Right ventricle myocardium superior (tissue), 1 donor: ENCODE results near the gene CALN1. TPM values are rescaled to one million over a fixed set of nuclear protein-coding genes. Genes with fewer than 3 reads are reported as not detected.

Experiments used
- ATAC-seq: fragments of 200-7000 bp; cut with Tn5 transposase; one replicate; pipeline ENCODE4 v1.9.1; 2020; ENCODE audit warnings: mild to moderate bottlenecking; ENCODE audit not compliant: poor library complexity
- DNase-seq: peaks from one replicate; pipeline ENCODE4 v3.0.0-alpha.2; 2020
- intact Hi-C: fragments of 100-400 bp; cut with DNase I; formaldehyde crosslinking; loops from one replicate; pipeline ENCODE4 v1.11.2; 2022
- total RNA-seq: library from RNA; stranded (reverse); fragmentation: NEBNext Ultra II Directional; extraction: Animal tissue kit (Norgen Biotek cat#: 25700); gene quantifications from one replicate; pipeline ENCODE4 v1.2.1, GENCODE V29; 2021
- donor health status: DM: no; HTN: yes; CAD: no; lungs with severe emphysema.

CALN1 gene
- total RNA-seq, 1 donor from 2014 or later = not detected

GRCh38 chr7:72152161-72153131 lies 259.7 kb downstream of the CALN1 start:
- intact Hi-C loops = no loop called here
- ATAC-seq (no peak), DNase-seq (no peak)

DNA sequence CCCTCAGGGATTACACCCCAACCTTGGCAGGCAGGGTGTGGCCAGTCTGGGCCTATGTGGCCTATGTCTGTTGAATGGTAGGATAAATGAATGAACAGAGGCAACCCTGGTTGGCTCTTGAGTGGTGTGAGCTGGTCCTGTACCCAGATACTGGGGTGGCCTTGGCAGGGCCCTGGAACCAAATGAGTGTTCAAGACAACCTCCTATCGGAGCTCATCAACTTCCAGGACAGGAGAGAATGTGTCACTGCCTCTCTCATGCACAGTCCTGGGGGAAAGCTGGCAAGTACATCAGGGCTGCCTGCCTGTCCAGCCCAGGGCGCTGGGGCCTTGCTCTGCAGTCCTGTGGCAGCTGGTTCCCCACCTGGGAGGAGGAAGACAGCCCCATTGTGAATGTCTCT lies 271.6 kb downstream of the CALN1 start:
- ATAC-seq = no peak
- DNase-seq = no peak
- intact Hi-C loops = no loop called here

DNA sequence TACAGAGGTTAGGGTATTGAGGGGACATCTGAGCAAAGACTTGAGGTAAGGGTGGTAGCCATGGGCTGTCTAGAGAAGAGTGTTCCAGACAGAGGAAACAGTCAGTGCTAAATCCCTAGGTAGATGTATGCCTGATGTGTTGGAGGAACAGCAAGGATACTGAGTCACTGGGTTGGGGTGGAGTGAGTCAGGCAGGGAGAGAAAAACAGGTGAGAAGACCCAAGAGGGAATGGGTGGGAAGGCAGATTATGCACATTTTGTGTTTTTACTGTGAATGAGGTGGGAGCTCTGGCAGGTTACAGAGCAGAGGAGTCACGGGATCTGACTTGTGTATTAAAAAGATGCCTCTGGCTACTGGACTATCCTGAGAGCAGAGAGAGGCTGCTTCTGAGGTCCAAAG lies 285.0 kb downstream of the CALN1 start:
- intact Hi-C loops = no loop called here
- ATAC-seq (no peak), DNase-seq (no peak)

DNA sequence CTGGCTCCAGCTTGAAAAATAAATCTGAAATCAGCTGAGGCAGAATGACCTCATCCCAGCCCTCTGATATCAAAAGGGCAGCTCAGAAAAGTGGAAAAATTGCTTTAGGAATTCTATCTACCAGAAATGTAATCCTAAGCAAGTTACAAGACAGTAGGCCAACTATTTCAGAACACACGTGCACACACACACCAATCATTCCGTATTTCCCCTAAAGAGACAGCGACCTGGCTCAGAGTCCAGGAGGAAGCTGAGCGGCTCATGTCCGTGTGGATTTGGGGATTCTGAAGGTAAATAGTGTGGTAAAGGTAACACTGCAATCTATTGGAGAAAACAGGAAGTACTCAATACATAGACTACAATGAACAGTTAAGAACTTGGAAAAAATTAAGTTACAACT lies 288.2 kb downstream of the CALN1 start:
- no peak for ATAC-seq
- DNase-seq = no peak
- intact Hi-C loops = no loop called here

- intact Hi-C loops = no loop called here
- no peak for DNase-seq
- no peak for ATAC-seq
These were observed 293.8 kb downstream of the CALN1 start for GRCh38 chr7:72118366-72118765.

DNA sequence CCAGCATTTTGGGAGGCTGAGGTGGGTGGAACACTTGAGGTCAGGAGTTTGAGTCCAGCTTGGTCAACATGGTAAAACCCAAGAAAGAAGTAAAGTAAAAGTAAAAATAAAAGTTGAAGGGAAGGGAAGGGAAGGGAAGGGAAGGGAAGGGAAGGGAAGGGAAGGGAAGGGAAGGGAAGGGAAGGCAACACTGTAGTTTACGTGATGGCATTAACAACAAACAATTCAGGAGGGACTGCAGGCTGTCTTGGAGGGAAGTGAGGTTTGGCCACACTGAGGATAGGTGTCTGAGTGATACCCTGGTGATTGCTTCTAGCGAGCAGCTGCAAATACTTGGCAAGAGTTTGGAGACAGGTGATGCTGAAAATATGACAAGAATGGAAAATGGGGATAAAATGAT lies 298.0 kb downstream of the CALN1 start:
- no peak for DNase-seq
- no peak for ATAC-seq
- intact Hi-C loops = no loop called here

- intact Hi-C loops = no loop called here
- DNase-seq (no peak), ATAC-seq (no peak)
These were observed 299.1 kb downstream of the CALN1 start for GRCh38 chr7:72112992-72113391.

DNA sequence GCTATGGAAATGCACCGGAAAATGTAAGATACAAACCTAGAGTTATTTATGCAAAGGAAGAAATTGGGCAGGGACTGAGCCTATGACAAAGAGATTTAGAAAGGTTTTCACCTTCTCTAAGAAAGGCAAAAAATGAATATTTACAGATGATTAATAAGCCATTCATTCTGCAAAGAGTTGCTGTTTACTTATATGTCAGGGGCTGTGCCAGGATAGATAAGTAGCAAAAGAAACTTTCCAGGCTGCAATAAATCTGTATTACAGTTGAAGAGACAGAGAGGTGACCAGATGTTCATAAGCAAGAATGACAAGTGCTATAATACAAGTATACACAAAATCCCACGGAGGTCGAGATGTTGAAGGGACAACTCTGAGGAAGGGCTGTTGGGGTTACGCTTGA lies 299.6 kb downstream of the CALN1 start:
- intact Hi-C loops = no loop called here
- DNase-seq = no peak
- no peak for ATAC-seq

- no peak for DNase-seq
- intact Hi-C loops = no loop called here
- no peak for ATAC-seq
These were observed 301.1 kb downstream of the CALN1 start for GRCh38 chr7:72111086-72111485.

DNA sequence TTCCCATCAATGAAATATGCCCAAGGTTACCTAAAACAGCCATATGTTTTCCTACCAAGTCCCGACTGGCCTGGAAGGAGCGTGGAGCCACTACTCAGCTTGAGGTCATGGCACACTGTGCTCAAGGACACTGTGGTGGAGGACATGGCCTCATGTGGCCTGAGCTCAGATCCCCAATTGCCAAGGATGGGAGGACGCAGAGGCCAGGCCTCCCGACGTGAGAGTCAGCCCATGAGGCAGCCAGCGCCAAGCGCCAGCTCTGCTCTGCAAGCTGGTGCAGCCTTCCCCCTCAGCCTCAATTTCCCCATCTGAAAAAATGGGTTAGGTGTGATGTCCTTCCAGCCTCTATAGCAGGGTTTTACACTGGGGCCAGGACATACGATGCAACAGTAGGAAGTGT lies 302.6 kb downstream of the CALN1 start:
- ATAC-seq (no peak), DNase-seq (no peak)
- intact Hi-C loops = no loop called here

GRCh38 chr7:72106405-72106804 lies 305.7 kb downstream of the CALN1 start:
- ATAC-seq (no peak), DNase-seq (no peak)

DNA sequence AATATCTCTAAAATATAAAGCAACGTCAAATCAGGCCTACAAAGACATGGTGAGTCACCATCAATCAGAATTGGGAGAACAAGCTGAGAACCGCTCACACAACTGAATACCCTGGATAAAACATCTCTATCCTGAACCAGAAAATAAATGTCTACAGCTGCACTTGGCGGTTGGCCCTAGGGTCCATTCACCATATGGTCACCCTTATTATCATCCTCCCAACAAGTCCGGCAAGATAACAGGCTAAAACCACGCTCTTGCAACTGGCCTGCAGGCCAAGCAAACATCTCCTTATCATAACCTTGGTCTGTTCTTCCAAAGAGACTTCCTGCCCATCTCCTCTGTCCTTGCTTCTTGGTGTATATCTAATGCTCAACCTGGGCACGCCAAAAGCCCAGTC lies 310.7 kb downstream of the CALN1 start:
- DNase-seq (no peak), ATAC-seq (no peak)
- intact Hi-C loops = no loop called here

More at GRCh38 chr7:72106405-72106804, 305.7 kb downstream of the CALN1 start:
- intact Hi-C loops = no loop called here

DNA sequence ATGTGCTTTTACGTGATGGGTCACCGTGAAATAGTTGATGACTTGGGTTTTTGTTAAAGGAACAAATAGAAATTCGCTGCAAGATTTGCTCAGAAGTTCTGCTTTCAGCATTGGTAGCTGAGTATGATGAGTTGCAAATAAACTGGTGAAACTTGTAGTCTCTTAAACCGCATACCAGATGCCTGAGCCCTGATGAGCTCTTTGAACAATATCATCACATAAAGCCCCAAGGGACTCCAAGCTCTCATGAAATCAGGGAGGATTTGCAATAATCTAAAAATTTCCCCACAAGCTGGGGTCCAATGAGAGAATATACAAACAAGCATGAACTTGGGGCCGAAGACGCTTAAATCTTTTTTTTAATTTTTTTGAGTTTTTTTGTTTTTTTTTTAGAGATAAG lies 312.4 kb downstream of the CALN1 start:
- ATAC-seq (no peak), DNase-seq (no peak)
- intact Hi-C loops = no loop called here

DNA sequence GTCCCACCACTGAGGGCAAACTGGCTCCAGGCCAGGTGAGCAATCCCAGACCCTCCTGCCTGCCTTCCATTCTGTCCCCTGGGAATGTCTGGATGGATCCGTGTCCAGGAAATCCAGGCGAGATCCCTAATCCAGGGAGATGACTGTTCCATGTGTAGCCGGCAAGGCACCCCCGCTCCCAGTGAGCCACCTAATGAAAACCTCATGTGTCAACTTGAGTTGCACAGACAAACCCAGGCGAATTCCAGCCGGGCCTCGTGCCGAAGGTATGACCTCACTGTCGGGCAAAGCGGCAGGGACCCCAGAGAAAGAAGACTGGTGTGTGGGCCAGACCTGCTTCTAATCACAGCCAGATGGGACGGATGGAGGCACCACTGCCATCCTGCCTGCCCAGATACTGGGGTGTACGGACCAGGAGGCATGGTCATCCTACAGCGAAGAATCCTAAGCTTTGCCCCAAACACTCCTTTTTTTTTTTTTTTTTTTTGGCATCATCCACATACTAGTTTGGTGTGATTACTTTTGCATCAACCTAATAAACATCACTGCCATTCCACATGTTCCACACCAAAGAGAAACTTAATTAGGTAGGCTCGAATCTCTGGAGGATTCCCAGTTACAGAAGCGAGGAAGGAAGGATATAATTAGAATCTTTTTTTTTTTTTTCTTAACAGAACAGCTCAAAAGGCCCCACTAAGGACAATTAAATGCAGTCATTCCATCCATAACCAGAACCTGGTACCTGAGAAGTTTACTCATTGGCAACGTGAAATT lies 313.1 kb downstream of the CALN1 start:
- ATAC-seq (no peak), DNase-seq (no peak)
- intact Hi-C loops = no loop called here

DNA sequence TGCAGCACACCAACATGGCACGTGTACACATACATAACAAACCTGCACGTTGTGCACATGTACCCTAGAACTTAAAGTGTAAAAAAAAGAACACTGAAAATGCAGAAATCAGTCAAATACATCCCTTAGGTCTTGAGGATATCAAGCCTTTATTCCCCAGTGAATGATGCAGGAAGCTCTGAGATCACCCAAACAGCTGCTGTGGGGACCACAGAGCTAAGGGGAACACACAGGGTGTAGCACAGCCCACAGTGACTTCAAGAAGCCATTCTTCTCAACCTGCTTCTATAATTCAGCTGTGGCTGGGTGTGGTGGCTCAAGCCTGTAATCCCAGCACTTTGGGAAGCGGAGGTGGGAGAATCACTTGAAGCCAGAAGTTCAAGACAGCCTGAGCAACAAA lies 314.9 kb downstream of the CALN1 start:
- no peak for DNase-seq
- intact Hi-C loops = no loop called here
- ATAC-seq = no peak

GRCh38 chr7:72092769-72093168 lies 319.4 kb downstream of the CALN1 start:
- intact Hi-C loops = no loop called here
- ATAC-seq (no peak), DNase-seq (no peak)

DNA sequence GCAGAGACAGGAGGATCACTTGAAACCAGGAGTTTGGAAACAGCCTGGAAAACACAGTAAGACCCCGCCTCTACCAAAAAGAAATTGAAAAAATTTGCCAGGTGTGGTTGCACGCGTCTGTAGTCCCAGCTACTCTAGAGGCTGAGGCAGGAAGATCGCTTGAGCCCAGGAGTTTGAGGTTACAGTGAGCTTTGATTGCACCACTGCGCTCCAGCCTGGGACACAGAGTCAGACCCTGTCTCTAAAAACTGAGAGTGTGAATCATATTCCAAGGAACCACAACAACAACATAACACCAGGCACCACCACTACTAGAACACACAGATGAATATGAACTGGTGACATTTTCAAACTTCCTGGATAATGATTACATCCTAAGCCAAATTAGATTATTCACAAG lies 324.2 kb downstream of the CALN1 start:
- DNase-seq = no peak
- ATAC-seq = no peak
- intact Hi-C loops = no loop called here

DNA sequence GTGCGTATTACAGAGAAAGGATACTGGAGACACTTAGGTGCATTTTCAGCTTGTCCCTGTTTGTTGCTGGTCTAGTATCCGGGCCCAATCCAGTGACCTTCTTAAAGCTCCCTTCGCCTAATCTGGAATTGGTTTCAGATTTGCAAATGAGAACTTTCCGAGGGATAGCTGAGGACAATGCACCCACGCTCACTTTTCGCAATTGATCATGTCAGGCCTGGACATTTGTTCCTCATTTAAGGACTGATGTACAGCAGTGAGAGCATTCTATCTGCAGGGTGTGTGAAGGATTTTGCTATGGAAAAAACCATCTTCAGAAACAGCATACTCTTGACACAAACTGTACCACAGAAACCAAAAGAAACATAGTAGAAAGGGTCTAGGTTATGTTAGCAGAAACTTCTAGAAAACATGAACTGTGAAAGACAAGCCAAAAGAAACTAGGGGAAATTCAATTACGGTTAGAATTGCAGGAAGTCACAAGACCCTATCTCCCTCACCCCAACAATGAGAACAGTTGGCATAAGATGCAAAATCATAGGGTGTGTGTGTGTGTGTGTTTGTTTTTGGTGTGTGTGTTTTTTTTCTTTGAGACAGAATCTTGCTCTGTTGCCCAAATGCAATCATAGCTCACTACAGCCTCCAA lies 331.1 kb downstream of the CALN1 start:
- DNase-seq = no peak
- no peak for ATAC-seq
- intact Hi-C loops = no loop called here

DNA sequence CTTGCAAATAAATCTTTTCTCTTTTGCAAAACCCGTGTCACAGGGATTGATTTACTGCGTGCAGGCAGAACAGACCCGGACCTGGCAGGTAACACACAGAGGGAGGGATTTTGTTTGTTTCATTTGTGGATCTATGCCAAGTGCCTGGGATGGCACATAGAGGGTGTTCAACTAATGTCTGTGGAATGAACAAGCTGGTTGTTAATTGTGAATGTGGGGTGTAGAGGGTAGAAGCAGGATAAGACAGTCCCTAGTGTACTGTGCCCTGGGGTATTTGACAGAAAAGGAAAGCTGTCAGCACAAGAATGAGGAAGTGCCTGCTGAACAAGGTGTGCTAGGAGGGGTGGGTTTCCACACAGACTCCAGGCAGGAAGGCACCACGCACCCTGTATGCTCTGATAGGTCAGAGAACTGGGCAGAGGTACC lies 331.8 kb downstream of the CALN1 start:
- DNase-seq = no peak
- intact Hi-C loops = no loop called here
- no peak for ATAC-seq
